Duodenal mucosa (tissue), 2 donors: ENCODE measurements around the gene ARL14.
"Not testable (repeated sequence)": the region's sequence is repeated elsewhere in the genome, so short reads cannot be mapped to it uniquely, and the experiment has no call there.

Source experiments
- H3K27ac ChIP-seq: one replicate; pipeline ENCODE4 v1.7.0; 2013; ENCODE audit warnings: low read depth, low read length
- H3K27me3 ChIP-seq, 2 donors: one replicate each; pipeline ENCODE4 v1.7.0; 2013; ENCODE audit warnings: low read length in 2 of 2, control low read depth in 1 of 2; ENCODE audit not compliant: insufficient read depth in 2 of 2, control insufficient read depth in 1 of 2
- H3K36me3 ChIP-seq, 2 donors: one replicate each; pipeline ENCODE4 v1.7.0; 2013; ENCODE audit warnings: low read length in 2 of 2, control low read depth in 1 of 2; ENCODE audit not compliant: insufficient read depth in 2 of 2, control insufficient read depth in 1 of 2
- H3K4me1 ChIP-seq, 2 donors: one replicate each; pipeline ENCODE4 v1.7.0; 2013; ENCODE audit warnings: low read length in 2 of 2, control low read depth in 1 of 2; ENCODE audit not compliant: insufficient read depth in 2 of 2, control insufficient read depth in 1 of 2
- H3K4me3 ChIP-seq, 2 donors: one replicate each; pipeline ENCODE4 v1.7.0; 2013; ENCODE audit warnings: low read length in 2 of 2, low read depth in 1 of 2
- H3K9ac ChIP-seq, 2 donors: one replicate each; pipeline ENCODE4 v1.7.0; 2013; ENCODE audit warnings: low read length in 2 of 2, low read depth in 1 of 2
- H3K9me3 ChIP-seq, 2 donors: one replicate each; pipeline ENCODE4 v1.7.0; 2013; ENCODE audit warnings: low read length in 2 of 2, control low read depth in 1 of 2; ENCODE audit not compliant: control insufficient read depth in 1 of 2

The ARL14 gene

DNA sequence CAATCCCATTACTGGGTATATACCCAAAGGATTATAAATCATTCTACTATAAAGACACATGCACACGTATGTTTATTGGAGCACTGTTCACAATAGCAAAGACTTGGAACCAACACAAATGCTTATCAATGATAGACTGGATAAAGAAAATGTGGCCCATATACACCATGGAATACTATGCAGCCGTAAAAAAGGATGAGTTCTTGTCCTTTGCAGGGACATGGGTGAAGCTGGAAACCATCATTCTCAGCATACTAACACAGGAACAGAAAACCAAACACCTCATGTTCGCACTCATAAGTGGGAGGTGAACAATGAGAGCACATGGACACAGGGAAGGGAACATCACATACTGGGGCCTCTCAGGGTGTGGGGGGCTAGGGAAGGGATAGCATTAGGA, 36.2 kb downstream of the ARL14 start:
- not testable (repeated sequence) for H3K27me3 ChIP-seq, H3K36me3 ChIP-seq, H3K4me1 ChIP-seq, H3K9me3 ChIP-seq, H3K9ac ChIP-seq, H3K4me3 ChIP-seq, H3K27ac ChIP-seq

DNA sequence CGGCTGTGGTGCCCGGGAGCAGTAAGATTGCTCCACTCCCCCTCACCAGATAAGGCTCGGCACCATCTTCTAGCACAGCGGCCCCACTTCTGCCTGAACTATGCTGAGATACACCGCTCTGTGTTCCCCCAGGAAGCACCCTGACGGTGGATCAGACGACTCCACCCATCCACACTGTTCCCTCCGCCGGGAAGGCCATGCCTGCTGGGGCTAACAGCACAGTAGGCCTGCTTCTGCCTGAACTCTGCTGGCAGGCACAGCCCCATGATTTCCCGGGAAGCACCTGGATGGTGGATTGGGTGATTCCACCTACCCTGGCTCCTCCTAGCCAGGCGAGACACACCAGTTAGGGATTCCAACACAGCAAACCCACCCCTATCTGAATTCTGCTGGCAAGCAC, 42.8 kb downstream of the ARL14 start:
- no peaks in the 10 kb centered on the region for H3K4me1 ChIP-seq
- H3K4me3 ChIP-seq: no peak overlapping the region
- no peaks in the 10 kb centered on the region for H3K9me3 ChIP-seq
- no peaks in the 10 kb centered on the region for H3K27me3 ChIP-seq
- H3K36me3 ChIP-seq: no peaks in the 10 kb centered on the region
- H3K9ac ChIP-seq: no peak overlapping the region
- no peak overlapping the region for H3K27ac ChIP-seq

- Histone ChIP-seq H3K36me3 (no peaks in the 10 kb centered on the region), H3K4me3 (no peak overlapping the region), H3K27ac (no peak overlapping the region), H3K9me3 (no peaks in the 10 kb centered on the region), H3K4me1 (no peaks in the 10 kb centered on the region), H3K27me3 (no peaks in the 10 kb centered on the region), H3K9ac (no peak overlapping the region)
Observed at GRCh38 chr3:160720123-160720746, 43.3 kb downstream of the ARL14 start.

- Histone ChIP-seq H3K4me3 (no peak overlapping the region), H3K27ac (no peak overlapping the region), H3K4me1 (no peaks in the 10 kb centered on the region), H3K9me3 (no peaks in the 10 kb centered on the region), H3K27me3 (no peaks in the 10 kb centered on the region), H3K9ac (no peak overlapping the region), H3K36me3 (no peaks in the 10 kb centered on the region)
Observed at GRCh38 chr3:160722331-160722730, 45.4 kb downstream of the ARL14 start.

GRCh38 chr3:160725338-160725737, 48.4 kb downstream of the ARL14 start:
- no peak overlapping the region for H3K4me3 ChIP-seq
- no peaks in the 10 kb centered on the region for H3K9me3 ChIP-seq
- no peaks in the 10 kb centered on the region for H3K27me3 ChIP-seq
- no peak overlapping the region for H3K27ac ChIP-seq
- H3K9ac ChIP-seq: no peak overlapping the region
- H3K36me3 ChIP-seq: no peaks in the 10 kb centered on the region
- H3K4me1 ChIP-seq: no peaks in the 10 kb centered on the region
